Stimulated activated CD8-positive, alpha-beta memory T cell treated with anti-CD3 and anti-CD28 coated beads, Interleukin-15, amount 100 ng/mL, for 48 hours (primary cell): ENCODE results near the gene TTC9C.
"Not testable (repeated sequence)": the region's sequence is repeated elsewhere in the genome, so short reads cannot be mapped to it uniquely, and the experiment has no call there.

Experiments used
- DNase-seq, 2 donors: peaks; one replicate each; pipeline ENCODE4 v3.0.0-alpha.2; 2020; ENCODE audit warnings: low read depth in 2 of 2

Gene TTC9C

DNA sequence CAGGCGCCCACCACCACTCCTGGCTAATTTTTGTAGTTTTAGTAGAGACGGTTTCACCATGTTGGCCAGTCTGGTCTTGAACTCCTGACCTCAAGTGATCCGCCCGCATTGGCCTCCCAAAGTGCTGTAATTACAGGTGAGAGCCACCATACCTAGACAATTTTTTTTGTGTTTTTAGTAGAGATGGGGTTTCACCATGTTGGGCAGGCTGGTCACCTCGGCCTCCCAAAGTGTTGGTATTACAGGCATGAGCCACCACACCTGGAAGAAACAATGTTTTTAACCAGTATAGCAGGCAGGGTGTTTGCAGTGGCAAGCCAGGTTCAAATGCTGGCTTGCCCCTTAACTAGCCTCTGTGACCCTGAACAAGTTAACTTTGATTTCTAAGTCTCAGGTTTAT, 21.6 kb downstream of the TTC9C start:
- not testable (repeated sequence) for DNase-seq

DNA sequence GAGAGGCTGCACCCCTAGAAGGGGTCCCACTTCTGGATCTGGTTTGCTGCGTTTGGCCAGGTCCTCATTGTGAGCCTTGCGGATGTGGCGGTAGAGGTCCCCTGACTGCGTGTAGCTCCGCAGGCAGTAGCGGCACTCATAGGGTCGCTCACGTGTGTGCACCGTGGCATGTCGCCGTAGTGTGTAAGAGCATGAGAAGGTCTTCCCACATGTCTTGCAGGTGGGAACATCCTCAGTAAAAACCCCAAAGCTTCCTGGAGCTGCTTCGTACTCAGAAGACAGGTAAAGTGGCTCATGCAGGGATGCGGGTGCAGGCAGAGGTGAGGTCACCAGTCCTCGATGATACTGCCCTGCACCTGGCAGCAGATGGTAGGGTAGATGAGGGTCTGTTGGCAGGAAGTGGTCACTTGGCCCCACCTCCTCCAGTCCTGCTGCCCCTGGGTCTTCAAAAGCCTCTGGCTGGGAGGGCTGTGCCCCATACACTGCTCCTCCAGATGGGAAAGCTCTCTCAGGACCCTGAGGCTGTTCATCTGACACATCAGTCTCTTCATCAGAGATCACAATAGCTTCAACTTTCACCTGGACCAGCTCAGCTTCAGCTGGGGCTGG, 24.0 kb downstream of the TTC9C start:
- no peak for DNase-seq

DNA sequence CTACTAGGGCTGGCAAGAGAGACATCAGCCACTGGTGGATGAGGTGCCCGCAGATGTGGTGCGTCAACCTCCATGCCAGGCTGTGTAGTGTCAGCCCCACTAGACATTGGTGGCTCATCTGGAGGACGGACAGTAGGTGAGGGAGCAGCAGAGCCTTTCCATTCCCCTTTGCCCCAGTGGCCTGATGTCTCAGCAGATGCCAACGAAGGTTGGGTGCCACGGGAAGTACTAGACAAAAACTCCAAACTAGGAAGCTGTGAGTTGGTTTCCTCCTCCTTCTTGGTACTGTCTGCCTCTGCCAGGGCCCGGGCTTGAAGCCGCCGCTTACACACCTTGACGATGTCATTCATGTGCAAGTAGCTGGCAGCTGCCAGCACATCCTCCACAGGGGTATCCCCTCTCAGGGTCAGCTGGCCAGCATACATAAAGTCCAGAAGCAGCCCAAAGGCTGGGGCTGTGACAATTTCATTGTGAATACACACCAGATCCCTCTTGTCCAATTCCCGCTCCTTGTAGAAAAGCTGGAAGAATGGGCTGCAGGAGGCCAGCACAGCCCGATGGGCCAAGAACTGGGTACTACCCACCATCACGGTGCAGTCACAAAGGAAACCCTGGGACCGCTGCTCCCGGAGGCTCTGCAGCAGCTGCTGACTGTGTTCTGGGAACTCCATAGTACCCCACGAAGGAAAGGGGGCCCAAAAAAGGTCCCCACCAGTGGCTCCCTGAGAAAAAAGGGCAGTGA, 24.9 kb downstream of the TTC9C start:
- no peak for DNase-seq

DNA sequence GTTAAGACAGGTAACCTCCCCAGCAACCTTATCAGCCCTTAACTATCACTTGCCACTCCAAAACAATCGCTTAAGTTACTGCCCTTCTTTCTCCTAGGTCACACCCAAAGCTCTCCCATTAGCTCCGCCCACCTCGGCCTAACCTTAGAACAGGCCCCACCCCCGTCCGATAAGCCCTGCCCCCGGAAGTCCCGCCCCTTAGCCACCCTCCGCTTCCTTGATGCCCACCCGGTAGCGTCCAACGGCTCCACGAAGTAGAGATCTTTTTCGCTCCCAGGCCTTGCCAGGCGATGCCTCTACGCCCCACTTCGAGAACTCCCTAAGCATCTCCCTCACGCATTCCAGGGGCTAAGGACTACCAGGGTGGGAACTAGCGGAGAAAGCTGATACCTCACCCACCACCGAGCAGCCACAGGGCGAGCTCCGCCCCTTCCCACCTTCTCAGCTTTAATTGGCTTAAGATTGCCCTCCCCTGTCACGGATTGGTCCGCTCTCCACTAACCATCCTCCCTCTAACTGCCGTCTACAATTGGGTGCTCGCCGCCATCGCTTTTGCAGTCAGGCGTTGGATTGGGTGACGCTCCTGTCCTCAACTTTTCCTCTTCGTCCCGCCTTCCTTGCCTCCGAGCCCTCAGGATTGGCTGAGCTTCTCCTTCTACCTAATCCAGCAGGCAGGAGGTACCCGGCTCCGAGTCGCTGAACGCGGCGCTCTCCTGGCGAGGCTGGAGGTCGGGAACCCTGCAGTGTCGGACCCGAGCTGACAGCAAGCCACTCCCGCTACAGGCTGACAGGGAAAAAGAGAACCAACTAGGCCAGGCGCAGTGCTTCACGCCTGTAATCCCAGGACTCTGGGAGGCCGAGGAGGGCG, 25.7 kb downstream of the TTC9C start, which contains the start of gene ZBTB3:
Gene ZBTB3, minus strand, starts transcription at position 425 of the 868 bp plus-strand sequence. CDS start 496 bp downstream, outside the sequence.
- peak; percentile 91 to 93 for DNase-seq

DNA sequence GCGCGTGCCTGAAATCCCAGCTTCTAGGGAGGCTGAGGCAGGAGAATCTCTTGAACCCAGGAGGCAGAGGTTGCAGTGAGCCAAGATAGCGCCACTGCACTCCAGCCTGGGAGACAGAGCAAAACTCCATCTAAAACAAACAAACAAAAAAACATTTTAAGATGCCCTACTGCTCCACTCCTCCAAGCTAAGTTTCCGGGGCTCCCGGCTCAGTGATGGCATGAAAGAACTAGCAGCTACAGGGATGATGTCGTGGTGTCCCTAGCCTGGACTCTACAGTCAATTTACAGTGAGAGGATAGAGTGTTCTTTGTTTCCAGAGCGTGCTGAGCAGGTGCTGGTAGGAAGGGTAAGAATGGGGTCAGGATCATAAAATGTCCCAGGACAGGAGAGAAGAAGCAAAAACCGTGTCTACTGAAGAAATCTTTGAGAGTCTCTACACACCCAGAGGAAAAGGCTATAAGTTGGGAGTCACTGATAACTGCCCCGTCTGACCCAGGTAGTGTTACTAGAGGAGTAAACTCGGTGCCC, 26.9 kb downstream of the TTC9C start:
- DNase-seq: no peak

DNA sequence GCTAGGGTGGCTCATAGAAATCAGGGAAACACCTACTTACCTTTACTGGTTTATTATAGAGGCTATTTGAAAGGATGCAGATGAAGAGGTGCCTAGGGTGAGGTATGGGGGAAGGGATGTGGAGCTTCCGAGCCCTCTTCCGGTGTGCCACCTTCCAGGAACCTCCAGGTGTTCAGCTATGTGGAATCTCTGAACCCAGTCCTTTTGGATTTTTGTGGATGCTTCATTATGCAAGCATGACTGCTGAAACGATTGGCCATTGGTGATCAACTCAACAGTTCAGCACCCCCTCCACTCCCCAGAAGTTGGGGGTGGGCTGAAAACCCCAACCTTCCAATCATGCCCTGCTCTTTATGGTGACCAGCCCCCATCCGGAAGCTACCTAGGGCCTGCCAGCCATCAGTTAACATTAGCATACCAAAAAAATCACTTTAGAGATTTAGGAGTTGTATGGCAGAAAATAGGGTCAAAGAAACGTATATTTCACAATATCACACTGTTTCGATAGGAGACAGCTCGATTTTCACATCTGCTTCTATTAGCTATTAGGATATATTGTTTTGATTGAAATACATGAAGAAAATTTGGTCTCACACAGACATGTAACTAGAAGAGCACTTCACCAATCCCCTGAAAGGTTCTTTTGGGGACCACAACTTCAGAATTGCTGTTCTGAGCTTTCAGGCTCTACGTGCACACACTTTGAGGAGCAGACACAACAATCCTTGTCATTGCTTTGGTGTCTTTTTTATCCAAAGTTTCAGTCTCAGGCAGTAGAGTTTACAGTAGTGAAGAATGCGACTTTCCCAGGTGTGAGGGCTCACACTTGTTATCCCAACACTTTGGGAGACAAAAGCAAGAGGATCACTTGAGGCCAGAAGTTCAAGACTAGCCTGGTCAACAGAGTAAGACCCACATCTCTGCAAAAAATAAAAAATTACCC, 29.8 kb downstream of the TTC9C start:
- no peak for DNase-seq

DNA sequence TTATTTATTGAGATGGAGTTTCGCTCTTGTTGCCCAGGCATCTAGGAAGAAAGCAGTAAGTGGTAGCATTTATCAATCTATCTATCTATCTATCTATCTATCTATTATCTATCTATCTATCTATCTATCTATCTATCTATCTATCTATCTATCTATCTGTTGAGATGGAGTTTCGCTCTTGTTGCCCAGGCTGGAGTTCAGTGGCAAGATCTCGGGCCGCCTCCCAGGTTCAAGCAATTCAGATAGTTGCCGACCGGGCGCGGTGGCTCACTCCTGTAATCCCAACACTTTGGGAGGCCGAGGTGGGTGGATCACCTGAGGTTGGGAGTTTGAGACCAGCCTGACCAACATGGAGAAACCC, 32.6 kb downstream of the TTC9C start:
- not testable (repeated sequence) for DNase-seq

DNA sequence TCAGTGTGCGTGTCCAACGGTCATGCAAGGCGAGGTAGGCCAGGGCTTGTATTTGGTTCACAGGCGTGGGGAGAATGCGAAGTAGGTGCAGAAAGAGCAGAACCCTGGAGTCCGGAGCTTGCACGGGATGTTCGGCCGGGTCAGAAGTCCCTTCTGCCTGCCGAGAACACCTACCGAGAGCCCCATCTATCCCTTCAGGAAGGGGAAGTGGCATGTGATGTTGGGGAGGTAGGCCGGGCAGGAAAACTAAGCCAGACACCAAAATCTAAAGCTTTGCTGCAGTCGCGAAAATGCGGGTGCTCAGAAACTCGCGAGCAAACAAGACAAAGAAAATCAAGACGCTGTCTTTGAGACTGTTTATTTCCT, 42.5 kb downstream of the TTC9C start:
- DNase-seq: no peak

DNA sequence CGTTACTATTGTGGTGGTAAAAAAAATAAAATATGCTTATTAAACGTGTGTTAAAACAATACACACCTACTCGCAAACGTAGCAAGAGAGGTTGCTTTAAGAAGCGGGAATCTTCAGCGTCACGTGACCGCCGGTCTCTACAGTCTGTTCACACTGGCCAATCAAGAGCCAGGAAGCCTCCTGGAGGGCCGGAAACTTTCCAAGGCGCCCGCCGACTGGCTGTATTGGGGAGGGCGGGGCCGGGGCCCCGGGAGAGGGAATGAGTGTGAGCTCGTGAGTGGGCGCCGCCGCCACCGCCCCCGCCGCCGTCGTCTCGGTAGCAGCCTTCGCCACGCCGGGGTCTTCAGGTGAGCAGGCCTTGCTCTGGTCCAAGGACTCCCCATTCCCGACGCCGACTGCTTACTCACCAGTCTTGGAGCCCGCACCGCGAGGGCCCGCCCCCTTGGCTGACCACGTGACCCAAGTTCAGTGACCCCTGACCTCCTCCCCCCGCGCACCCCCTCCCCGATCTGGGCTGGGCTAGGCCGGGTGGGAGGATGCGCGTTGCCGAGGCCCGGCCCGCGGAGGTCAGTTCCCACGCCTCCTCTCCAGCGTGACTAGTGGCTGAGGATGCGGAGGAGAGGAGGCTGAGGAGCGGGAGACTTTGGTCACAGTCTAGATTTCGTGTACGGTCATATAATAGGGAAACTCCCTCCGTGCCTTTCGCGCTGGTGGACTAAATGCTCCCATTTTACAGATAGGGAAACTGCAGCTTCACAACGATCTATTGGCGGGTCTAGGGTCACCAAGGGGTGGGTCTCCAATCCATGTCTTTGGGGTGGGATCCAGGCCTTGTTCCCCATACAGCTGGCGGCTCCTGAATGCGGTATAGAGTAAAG, 43.1 kb downstream of the TTC9C start, which contains the start of gene TAF6L:
Gene TAF6L, plus strand, starts transcription at position 253 of the 878 bp plus-strand sequence. CDS start 4,388 bp downstream, outside the sequence.
- DNase-seq: peak; percentile 92

DNA sequence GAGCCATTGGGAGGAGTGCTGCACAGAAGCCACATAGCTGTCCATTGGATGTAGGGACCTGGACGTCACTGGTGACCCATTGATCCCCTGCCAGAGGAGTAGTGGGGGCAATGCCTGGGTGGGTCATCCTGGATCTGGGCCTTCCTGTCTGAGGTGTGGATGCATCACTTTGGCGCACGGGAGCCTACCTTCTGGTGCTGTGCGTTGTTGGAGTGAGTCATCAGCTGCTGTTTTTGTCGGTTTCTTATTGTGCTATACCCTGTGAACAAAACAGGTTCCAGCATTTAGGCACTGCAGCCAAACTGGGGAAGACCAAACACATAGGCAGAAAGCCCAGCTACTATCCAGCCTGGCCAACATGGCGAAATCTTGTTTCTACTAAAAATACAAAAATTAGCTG, 46.1 kb downstream of the TTC9C start:
- DNase-seq: no peak

DNA sequence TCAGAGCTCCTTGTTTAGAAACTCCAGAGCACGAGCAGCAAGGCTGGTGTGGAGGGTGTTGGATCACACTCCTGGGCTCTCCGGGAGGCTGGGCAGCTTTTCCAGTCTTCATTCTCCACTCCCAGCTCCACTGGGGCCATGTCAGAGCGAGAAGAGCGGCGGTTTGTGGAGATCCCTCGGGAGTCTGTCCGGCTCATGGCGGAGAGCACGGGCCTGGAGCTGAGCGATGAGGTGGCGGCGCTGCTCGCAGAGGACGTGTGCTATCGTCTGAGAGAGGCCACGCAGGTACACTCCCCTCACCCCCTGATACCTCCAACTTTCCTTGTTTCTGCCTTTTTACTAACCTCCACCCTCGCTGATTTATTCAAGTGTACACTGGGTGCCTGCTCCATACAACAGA, 47.4 kb downstream of the TTC9C start:
- DNase-seq: no peak

DNA sequence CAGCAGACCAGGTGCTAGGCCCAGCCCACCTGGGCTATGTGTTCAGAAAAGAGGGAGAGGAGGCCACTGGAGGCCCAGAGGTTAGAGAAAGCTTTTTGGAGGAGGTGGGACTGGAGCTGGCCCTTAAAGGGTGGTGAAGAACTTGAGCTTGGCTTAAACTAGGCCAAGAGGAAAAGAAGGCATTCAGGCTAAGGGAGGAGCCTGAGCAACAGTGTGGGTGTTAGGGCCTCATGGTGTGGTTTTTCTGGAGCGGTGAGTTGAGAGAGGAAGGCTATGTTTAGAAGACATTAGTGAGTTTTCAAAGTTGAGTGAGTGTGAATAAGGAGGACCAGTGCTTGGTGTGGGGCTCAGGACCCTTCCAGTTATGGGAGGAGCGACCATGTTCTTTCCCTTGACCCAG, 49.1 kb downstream of the TTC9C start:
- no peak for DNase-seq

DNA sequence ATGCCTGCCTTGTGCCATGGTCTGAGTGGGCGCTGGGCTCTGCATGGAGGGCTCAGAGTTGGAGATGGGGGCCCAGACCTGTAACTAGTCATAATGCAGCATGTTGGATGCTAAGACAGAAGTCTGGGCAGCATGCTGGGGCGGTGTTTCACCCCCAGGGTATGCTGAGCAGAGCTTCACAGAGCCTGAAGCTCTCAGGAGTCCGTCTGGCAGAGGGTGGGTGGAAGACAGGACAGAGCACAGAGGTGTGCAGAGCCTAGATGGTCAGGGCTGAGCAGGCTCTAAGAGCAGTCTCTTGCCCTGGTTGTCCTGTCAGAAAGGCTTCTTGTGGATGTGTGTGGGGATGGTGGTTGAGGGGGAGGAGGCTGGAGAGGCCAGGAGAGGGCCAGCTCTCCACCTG, 50.2 kb downstream of the TTC9C start:
- DNase-seq: no peak

DNA sequence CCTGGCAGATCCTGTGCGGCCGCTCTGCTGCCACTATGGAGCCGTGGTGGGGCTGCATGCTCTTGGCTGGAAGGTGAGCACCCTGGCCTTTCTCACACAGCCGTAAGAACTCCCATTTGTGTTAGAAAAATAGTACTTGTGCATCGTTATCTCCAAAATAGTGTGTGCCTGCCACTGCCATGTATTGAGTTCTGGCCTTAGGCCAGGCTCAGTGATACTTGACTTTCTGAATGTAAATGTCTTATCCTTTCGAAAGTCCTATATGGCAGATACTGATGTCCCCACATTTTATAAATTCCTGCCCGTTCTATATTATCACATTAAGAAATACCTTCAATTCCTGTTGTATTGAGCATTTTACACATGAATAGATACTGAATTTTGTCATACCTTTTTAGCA, 54.5 kb downstream of the TTC9C start:
- DNase-seq: no peak

DNA sequence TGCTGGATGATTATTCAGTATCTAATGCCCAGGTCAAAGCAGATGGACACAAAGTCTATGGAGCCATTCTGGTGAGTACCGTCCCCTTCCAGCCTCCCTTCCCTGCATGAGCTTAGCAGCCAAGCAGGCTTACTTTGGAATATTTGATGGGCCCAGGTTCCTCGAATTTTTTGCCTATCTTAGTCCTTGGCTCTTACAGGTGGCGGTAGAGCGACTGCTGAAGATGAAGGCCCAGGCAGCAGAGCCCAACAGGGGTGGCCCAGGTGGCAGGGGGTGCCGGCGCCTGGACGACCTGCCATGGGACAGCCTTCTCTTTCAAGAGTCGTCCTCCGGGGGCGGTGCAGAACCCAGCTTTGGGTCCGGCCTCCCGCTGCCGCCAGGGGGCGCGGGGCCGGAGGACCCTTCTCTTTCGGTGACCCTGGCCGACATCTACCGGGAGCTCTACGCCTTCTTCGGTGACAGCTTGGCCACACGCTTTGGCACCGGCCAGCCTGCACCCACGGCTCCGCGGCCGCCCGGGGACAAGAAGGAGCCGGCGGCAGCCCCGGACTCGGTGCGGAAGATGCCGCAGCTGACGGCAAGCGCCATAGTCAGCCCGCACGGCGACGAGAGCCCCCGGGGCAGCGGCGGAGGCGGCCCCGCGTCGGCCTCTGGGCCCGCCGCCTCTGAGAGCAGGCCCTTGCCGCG, 58.2 kb downstream of the TTC9C start:
- DNase-seq: peak; percentile 78 to 80

DNA sequence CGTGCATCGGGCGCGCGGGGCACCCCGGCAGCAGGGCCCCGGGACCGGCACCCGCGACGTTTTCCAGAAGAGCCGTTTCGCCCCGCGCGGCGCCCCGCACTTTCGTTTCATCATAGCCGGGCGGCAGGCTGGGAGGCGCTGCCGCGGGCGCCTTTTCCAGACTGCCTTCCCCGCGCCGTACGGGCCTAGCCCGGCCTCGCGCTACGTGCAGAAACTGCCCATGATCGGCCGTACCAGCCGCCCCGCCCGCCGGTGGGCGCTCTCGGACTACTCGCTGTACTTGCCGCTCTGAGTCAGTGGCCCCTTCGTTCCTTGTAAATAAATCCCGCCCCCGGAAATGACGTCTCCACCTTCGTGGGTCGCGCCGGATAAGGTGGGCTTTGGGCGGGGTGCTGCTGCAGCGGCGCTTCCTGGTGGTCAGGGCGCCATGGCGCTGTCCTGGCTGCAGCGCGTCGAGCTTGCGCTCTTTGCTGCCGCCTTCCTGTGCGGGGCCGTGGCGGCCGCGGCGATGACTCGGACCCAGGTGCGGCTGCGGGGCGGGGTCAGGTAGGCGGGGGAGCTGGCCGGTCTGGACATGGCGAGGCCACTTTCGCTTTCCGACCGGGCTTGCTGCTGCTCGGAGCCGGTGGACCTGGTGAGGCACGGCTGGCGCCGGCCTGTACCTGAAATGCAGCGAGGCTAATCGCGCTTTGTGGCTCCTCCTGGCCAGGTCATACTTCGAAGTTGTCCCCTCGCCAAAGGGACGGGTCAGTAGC, 58.9 kb downstream of the TTC9C start, which contains the start of gene TMEM179B:
Gene TMEM179B, plus strand, starts transcription at position 398 of the 755 bp plus-strand sequence. Its CDS starts 30 bp downstream, at position 428.
- peak; percentile 96 to 97 for DNase-seq
